ENCODE data around the gene RTTN. TPM values are rescaled to one million over a fixed set of nuclear protein-coding genes. Genes with fewer than 3 reads are reported as not detected.

Gene RTTN
- total RNA-seq, 1 experiment from 2014 or later, result 14.3 TPM

DNA sequence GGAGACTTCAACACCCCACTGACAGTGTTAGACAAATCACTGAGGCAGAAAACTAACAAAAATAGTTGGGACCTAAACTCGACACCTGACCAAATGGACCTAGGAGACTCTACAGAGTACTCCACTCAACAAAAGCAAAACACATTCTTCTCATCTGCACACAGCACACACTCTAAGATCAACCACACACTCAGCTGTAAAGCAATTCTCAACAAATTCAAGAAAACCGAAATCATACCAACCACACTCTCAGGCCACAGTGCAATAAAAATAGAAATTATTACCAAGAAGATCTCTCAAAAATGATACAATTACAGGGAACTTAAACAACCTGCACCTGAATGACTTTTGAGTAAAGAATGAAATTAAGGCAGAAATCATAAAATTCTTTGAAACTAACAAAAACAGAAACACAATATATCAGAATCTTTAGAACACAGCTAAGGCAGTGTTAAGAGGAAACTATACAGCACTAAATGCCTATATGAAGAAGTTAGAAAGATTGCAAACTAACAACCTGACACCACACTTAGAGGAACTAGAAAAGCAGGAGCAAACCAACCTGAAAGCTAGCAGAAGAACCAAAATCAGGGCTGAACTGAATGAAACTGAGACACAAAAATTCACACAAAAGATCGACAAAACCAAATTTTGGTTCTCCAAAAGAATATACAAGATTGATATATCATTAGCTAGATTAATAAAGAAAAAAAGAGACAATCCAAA lies 46.3 kb downstream of the RTTN start:
- no peak overlapping the region for H2AFZ ChIP-seq
- BruUV-seq (replicated peaks), result no TSS peak
- no peaks in the 10 kb centered on the region; the same call in 1 of the 2 replicates for H3F3A ChIP-seq (ENCODE audit: insufficient read depth, low read depth)
- no peak overlapping the region for H3K4me3 ChIP-seq
- H3K27me3 ChIP-seq (ENCODE audit: insufficient read depth, low read depth), result no peaks in the 10 kb centered on the region
- no peaks in the 10 kb centered on the region; the same call in 1 of the 2 replicates for H3K9me3 ChIP-seq (ENCODE audit: insufficient read depth, low read depth)
- peaks cover 12% of the 10 kb centered on the region for H3K36me3 ChIP-seq (ENCODE audit: low read depth)
- H4K20me1 ChIP-seq (ENCODE audit: insufficient read depth), result no peaks in the 10 kb centered on the region
- H3K9me2 ChIP-seq (ENCODE audit: insufficient read depth), result no peaks in the 10 kb centered on the region
- H3K79me2 ChIP-seq (ENCODE audit: low read depth), result no peaks in the 10 kb centered on the region
- intact Hi-C loops (cut with micrococcal nuclease; ENCODE audit: unreplicated experiment), result no loop called here
- peaks cover 11% of the 10 kb centered on the region; the same call in 1 of the 2 replicates for H3K4me1 ChIP-seq (replicated peaks; ENCODE audit: insufficient read depth)
- ChIA-PET CTCF (no interaction called here), POLR2A (ENCODE audit: unreplicated experiment) (no interaction called here)
- no peak for DNase-seq
- TF ChIP-seq EZH2 (IDR thresholded peaks at IDR 0.05; ENCODE audit: low read depth) (no peak), CTCF (conservative IDR thresholded peaks at IDR 0.05) (no peak)
- no peak overlapping the region for H3K4me2 ChIP-seq
- no peak overlapping the region for H3K27ac ChIP-seq

- TF ChIP-seq CTCF (conservative IDR thresholded peaks at IDR 0.05), result no peak
- TF ChIP-seq EZH2 (IDR thresholded peaks at IDR 0.05; ENCODE audit: low read depth), result no peak
- Histone ChIP-seq H3K9me2 (ENCODE audit: insufficient read depth) (no peaks in the 10 kb centered on the region), H3F3A (ENCODE audit: insufficient read depth, low read depth) (no peaks in the 10 kb centered on the region; the same call in 1 of the 2 replicates), H3K4me2 (no peak overlapping the region), H3K9me3 (ENCODE audit: insufficient read depth, low read depth) (no peaks in the 10 kb centered on the region; the same call in 1 of the 2 replicates), H3K4me3 (no peak overlapping the region), H3K27me3 (ENCODE audit: insufficient read depth, low read depth) (no peaks in the 10 kb centered on the region), H4K20me1 (ENCODE audit: insufficient read depth) (no peaks in the 10 kb centered on the region), H3K27ac (no peak overlapping the region), H3K79me2 (ENCODE audit: low read depth) (no peaks in the 10 kb centered on the region), H3K36me3 (ENCODE audit: low read depth) (peaks cover 5% of the 10 kb centered on the region; the same call in 1 of the 2 replicates), H2AFZ (no peak overlapping the region), H3K4me1 (replicated peaks; ENCODE audit: insufficient read depth) (peaks cover 13% of the 10 kb centered on the region; the same call in 1 of the 2 replicates)
- intact Hi-C loops (cut with micrococcal nuclease; ENCODE audit: unreplicated experiment), result no loop called here
- ChIA-PET POLR2A (ENCODE audit: unreplicated experiment) (interaction anchor here (0.5 kb wide), 1 partner anchor 180 kb away, joined by 5 read pairs; no protein-coding TSS in a partner anchor), CTCF (no interaction called here)
- no peak for DNase-seq
- no TSS peak for BruUV-seq (replicated peaks)
Measured at GRCh38 chr18:70156886-70157285, 48.6 kb downstream of the RTTN start.

DNA sequence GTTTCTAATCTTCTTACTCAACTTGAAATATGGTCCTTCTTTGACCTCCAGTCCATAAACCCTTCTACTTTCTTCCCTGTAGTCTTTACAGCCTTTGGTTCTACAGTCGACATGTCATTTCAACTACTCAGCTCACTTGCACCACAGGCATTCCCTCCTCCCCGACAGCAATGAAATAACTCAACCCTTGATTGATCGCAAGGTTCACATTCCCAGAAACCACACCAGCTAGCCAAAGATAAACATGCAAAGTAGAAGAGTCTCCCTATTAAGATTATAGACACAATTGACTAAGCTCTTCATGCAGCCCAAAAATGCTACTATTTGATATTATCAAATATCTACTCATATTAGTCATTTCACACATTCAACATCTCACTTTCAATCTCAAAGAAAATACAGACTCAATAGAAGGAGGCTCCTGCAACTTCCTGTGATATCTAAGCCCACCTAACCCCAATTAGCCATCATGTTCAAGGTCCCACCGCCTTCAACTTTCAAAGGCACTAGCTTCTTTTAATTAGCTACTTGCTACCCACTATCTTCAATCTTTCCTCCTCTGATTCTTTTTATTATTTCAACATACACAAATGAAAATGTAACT lies 50.8 kb downstream of the RTTN start:
- Histone ChIP-seq H3K36me3 (ENCODE audit: low read depth) (peaks cover 13% of the 10 kb centered on the region; the same call in 1 of the 2 replicates), H3F3A (ENCODE audit: insufficient read depth, low read depth) (no peaks in the 10 kb centered on the region; the same call in 1 of the 2 replicates), H4K20me1 (ENCODE audit: insufficient read depth) (no peaks in the 10 kb centered on the region), H3K9me2 (ENCODE audit: insufficient read depth) (no peaks in the 10 kb centered on the region), H3K4me1 (replicated peaks; ENCODE audit: insufficient read depth) (peaks cover 13% of the 10 kb centered on the region; the same call in 1 of the 2 replicates), H3K4me2 (peak overlapping the region; percentile 10), H3K27me3 (ENCODE audit: insufficient read depth, low read depth) (no peaks in the 10 kb centered on the region), H3K79me2 (ENCODE audit: low read depth) (no peaks in the 10 kb centered on the region), H3K27ac (0 out of 2 replicates have a peak overlapping the region, but pooled peaks have one; percentile 25), H3K9me3 (ENCODE audit: insufficient read depth, low read depth) (no peaks in the 10 kb centered on the region; the same call in 1 of the 2 replicates), H3K4me3 (no peak overlapping the region), H2AFZ (no peak overlapping the region)
- POLR2A ChIA-PET (ENCODE audit: unreplicated experiment), result interaction anchor here (0.6 to 0.7 kb wide), 2 partner anchors 41 to 1381 kb away, joined by 3 to 7 read pairs; no protein-coding TSS in a partner anchor
- DNase-seq, result peak; percentile 44 to 81
- intact Hi-C loops (cut with micrococcal nuclease; ENCODE audit: unreplicated experiment), result no loop called here
- TF ChIP-seq CTCF (conservative IDR thresholded peaks at IDR 0.05) (no peak), EZH2 (IDR thresholded peaks at IDR 0.05; ENCODE audit: low read depth) (no peak)
- no TSS peak for BruUV-seq (replicated peaks)
- CTCF ChIA-PET, result no interaction called here

All from PC-9 (cell line).